Smooth muscle cell of the brain vasculature (primary cell): ENCODE results near the gene IL18.
"Not testable (repeated sequence)": the region's sequence is repeated elsewhere in the genome, so short reads cannot be mapped to it uniquely, and the experiment has no call there.

Experiments
- DNase-seq: peaks from one replicate; pipeline ENCODE4 v3.0.0-alpha.2; 2012; ENCODE audit warnings: low read depth, low spot score

Gene IL18

DNA sequence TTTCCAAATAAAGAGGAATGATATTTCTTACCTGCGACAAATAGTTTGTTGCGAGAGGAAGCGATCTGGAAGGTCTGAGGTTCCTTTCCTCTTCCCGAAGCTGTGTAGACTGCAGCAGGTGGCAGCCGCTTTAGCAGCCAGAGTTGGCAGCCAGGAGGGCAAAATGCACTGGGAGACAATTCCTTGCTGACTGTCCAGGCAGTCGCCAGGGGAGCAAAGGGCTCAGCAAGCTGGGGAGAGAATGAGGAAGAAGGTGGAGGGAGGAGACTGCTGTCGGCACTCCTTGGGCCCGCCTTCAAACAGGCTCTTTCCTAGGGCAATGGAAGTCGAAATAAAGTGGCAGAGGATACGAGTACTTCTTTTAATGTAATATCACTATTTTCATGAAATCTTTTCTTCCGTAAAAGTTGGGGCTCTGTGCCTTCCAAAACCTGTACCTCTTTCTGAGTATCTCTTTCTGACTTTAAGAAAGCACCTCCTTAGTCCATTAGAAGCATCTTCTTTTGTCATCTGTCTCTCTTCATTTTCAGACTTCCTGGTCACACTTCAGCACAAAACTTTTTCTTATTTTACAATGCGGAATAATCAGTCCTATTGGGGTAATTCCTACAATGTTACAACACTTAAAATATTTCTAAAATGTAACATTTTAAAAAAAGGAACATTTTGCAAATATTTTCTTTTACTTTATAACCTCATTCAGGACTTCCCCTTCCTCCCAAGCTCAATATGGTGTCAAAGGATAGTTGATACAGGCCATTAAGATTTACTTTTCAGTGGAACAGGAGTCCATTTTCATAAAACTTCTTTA is at the start of gene IL18:
IL18 (minus strand) TSS at position 220 of the 811 bp plus-strand sequence. CDS start 9,041 bp downstream, outside the sequence.
- DNase-seq = no peak

DNA sequence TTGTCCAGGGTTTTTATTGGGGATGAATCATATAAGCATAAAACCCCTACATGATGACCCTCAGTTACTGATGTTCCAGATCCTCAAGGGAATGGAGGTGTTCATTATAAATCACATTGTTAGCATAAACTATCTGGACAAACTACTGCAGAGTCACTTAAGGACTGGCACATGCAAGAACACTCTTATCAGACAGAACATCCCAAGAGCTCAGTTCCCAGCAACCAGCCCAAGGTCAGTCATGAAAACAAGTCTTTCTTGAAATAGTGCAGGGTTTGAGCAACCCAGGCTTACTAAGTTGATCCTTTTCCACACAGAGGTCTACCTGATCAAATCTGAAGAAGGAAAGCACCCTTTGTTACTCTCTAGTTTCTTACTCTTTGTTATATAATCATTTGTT is 48.8 kb upstream of the IL18 start:
- no peak for DNase-seq

DNA sequence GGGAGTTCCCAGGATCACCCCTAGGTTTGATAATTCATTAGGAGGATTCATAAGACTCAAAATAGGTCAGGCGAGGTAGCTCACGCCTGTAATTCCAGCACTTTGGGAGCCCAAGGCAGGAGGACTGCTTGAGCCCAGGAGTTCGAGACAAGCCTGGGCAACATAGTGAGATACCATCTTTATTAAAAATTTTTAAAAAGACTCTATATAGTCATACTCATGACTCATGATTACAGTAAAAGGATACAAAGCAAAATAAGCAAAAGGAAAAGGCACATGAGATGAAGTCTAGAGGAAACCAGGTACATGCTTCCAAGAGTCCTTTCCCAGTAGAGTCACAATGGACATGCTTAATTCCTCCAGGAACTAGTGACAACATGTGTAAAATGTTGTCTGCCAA is 48.4 kb upstream of the IL18 start:
- no peak for DNase-seq

DNA sequence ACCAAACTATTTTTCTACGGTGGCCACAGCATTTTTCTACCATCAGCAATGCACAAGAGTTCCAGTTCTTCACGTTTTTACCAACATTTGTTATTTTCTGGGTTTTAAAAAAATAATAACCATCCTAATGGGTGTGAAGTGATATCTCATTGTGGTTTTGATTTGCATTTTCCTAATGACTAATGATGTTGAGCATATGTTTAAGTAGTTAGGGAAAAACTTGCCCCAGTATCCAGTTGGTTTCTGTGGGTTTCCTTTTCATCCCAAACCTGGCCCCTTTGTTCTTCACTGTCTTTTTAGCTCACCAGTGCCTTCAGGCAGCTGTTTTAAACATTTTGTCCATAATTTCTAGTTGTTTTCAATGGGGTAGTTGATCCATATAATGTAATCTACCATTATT is 47.6 kb upstream of the IL18 start:
- no peak for DNase-seq

DNA sequence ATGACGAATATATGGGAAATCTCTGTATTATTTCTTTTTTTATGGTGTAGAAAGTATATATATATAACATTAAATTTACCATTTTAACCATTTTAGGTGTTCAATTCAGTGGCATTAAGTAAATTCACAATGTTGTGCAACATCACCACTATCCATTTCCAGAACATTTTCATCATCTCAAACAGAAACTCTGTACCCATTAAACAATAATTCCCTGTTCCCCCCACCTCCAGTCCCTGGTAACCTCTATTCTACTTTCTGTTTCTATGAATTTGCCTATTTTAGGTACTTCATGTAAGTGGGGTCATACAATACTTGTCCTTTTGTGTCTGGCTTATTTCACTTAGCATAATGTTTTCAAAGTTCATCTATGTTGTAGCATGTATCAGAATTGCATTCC is 47.0 kb upstream of the IL18 start:
- no peak for DNase-seq

DNA sequence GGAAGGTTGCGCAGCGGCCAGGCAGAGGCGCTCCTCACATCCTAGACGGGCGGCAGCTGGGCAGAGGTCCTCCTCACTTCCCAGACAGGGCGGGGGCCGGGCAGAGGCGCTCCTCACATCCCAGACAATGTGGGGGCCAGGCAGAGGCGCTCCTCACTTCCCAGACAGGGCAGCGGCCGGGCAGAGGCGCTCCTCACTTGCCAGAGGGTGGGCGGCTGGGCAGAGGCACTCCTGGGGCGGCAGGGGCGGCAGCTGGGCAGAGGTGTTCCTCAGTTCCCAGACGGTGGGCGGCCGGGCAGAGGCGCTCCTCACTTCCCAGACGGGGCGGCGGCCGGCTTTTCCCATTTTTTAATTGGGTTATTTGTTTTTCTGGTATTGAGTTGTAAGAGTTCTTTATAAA is 42.2 kb upstream of the IL18 start:
- no peak for DNase-seq

DNA sequence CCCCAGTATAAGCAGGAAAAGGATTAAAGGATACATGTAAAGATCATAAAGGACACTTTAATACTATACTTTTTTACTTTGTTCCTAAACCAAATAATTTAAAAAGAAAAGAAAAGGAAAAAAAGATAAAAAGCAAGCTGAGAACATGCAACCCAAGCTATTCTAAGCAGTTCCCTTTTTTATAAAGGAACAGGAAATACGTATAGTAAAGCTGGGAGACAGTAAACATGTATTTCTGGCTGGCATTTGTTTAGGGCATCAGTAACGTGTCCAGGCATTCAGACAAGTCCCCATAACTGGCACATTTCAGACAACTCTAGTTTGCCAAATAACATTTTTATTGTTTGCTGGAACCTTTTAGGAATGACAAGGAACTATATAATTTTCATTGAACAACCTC is 36.4 kb upstream of the IL18 start:
- no peak for DNase-seq

DNA sequence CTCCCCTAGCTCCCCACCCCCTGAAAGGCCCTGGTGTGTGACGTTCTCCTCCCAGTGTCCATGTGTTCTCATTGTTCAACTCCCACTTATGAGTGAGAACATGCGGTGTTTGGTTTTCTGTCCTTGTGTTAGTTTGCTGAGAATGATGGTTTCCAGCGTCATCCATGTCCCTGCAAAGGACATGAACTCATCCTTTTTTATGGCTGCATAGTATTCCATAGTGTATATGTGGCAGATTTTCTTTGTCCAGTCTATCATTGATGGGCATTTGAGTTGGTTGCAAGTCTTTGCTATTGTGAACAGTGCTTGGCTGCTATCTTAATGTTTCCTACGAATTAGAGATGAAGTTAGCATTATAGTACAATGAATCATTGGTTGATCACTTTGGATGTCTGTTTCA is 35.2 kb upstream of the IL18 start:
- DNase-seq = not testable (repeated sequence)

DNA sequence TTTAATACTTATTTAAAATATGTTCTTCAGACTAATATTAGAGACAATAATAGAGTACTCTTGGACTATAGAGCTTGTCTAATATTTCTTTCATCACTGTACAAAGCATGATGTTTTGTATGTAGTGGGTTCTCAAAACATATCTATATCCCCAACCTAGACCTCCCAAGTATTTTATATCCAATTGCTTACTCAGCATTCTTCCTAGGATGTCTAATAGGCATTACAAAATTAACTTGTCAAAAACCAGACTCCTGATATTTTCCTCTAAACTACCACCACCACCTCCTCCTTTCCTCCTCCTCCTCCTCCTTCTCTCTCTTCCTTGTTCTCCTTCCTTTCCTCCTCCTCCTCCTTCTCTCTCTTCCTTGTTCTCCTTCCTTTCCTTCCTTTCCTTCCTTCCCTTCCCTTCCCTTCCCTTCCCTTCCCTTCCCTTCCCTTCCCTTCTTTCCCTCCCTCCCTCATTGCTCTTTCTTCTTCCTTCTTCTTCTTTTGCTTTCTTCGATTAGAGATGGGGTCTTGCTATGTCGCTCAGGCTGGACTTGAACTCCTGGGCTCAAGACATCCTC is 32.7 kb upstream of the IL18 start:
- no peak for DNase-seq

DNA sequence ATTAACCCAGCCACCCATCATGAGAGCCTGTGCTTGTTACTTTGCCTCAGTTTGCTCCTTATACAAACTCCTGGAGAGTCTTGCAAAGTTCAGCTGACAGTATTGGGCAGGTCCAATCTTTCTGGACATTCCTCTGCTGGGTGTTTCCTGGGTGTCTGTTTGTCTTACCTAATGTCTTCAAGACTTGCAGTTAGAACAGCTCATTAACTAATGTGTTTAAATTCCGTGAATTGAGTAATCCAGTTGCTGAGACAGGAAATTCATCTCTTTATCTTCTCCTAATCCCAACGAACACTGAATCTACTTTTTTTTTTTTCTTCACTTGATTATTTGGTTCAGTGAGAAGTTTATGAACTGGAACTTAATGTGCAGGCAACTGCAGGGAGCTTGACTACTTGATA is 32.1 kb upstream of the IL18 start:
- DNase-seq = no peak

DNA sequence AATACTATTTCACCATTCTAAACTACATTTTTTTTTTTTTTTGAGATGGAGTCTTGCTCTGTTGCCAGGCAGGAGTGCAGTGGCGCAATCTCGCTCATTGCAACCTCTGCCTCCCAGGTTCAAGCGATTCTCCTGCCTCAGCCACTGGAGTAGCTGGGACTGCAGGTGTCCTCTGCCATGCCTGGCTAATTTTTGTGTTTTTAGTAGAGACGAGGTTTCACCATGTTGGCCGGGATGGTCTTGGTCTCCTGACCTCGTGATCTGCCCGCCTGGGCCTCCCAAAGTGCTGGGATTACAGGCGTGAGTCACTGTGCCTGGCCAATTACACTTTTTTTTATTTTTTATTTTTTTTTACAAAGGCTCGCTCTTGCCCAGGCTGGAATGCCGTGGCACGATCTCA is 31.2 kb upstream of the IL18 start:
- not testable (repeated sequence) for DNase-seq

DNA sequence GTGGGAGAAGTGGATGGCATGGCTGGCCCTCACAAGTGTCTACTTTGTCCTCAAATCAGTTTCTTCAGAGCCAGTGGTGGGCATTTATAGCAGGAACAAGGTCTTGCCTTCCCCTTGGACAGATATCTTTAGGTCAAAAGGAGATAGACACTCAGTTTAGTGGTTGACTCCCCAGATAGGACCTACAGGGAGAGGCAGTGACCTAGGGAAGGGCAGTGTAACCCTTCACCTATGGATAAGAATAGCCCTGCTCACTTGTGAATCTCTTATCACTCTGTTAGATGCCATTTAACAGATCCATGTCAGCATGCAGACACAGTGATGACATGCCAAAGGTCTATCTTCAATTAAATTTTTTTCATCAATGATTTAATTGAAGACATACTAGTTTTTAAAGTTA is 22.4 kb upstream of the IL18 start:
- no peak for DNase-seq

DNA sequence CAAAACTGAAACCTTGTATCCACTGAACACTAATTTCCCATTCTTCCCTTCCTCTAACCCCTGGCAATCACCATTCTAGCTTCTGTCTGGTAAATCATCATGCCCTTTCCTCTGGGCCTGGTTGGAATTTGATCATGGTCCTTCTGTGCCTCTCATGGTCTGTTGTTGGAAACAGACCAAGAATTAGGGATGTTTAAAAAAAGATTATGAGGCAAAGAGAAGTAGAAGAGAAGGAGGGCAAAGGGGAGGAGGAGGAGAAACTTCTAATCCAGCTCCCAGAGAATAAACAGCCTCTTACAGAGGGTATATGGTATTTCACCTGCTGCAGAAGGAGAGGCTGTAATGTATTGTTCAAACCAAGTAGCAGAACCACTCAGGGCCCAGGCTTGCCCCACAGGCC is 22.0 kb upstream of the IL18 start:
- no peak for DNase-seq

DNA sequence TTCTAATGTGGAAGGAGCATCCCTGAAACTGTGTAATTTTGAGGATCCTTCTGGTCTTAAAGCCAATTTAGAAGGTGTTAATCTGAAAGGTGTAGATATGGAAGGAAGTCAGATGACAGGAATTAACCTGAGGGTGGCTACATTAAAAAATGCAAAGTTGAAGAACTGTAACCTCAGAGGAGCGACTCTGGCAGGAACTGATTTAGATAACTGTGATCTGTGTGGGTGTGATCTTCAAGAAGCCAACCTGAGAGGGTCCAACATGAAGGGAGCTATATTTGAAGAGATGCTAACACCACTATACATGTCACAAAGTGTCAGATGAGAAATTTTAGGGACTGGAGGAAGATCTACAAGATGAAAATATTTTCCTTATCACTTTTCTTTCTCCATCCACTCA is 19.0 kb upstream of the IL18 start:
- DNase-seq = no peak

DNA sequence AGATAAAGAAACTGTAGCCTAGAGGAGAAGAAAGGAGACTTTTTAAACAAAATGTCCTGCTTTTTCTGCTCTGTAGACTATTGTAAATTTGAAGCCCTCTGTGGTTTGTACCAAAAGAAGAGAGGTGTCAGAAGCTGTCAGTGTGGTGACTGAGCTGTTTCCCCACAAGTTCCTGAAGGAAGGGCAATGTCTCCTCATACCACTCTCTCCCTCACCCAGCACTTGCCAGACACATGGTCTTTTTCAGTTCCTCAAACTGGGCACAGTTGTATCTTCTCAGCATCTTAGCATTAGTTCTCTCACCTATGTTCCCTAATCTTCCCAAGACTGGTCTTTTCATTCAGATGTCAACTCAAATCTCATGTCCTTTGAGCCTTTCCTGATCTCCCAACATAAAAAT is 15.7 kb upstream of the IL18 start:
- DNase-seq = no peak

DNA sequence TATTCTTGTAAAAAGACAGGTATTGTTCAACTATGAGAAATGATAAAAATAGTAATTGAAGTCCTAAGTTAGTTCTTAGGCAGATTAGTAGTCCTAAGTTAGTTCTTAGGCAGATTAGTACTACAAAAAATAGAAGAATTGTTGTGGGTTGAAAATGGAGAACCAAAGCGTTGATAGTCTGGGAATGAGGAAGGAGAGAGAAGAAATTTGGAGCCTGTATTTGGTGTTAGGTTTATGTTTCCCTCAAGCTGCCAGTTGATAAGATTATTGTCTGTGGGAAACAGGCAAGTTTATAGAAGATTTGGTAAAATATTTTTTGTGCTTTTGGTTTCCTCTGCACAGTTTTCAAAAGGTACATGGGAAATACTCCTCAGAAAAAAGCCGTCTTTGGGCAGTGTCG is 15.0 kb upstream of the IL18 start:
- no peak for DNase-seq

DNA sequence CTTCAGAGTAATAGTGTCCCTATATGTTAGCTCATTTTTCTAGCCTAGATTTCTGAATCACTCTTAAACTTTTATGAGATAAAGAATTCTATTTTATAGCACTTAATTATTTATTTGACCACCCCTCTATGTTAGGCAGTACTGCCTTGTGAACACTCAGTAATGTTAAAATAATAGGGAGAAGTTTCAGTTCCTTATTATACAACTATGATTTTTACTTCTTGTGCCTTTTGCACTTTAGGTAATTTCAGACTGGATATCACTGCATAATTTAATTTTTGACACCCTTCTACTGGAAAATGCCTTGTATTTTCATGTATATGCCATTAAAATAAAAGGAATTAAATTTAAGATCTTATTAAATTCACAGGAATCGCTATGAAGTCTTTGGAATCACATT is 14.5 kb upstream of the IL18 start:
- DNase-seq = no peak

DNA sequence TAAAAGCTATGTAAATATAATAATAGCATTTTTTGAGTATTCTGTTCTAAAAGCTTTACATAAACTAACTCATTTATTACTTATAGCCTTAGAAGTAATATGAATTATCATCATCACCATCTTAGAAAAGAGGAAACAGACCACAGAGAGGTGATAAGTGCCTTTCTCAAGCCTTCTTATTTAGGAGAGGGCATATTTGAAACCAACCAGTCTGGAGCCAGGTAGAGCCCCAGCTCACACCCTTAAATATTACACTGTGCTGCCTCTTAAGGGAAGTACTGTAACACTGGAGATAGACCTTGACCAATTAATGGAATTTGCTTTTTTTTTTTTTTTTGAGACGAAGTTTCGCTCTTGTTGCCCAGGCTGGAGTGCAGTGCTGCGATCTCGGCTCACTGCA is 13.7 kb upstream of the IL18 start:
- DNase-seq = no peak

DNA sequence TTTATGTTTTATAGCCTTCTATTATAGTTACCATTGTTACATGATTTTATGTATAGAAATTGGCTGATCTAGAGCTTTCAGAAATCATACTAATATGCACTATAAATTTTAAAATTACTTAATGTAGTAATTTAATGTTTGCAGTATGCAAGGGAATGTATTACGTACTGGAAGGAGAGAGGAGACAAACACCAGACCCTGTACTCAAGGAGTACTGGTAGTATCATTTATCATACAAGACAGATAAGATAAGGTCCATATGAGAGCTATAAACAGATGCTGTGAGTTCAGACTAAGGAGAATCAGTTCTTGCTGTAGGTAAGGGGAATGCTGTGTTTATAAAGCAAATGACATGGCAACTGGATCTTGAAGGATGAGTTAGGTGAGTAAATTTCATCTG is 12.2 kb upstream of the IL18 start:
- DNase-seq = no peak

DNA sequence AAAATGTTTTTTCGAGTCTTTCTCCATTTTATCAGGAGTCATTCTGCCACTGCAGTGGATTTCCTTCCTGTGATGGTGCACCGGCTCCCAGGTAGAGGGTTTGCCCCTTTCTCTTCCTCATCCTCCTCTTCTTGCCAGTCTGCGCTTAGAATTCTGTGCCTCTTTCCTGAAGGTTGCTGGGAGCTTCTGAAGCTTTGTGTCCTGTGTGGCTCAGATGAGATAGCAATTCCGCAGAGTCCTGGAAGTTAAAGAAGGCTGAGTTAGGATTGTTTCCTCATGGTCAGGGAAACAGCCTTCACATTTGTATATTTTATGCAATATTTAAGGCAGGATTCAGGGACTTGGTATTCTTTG is 11.7 kb upstream of the IL18 start:
- DNase-seq = no peak

DNA sequence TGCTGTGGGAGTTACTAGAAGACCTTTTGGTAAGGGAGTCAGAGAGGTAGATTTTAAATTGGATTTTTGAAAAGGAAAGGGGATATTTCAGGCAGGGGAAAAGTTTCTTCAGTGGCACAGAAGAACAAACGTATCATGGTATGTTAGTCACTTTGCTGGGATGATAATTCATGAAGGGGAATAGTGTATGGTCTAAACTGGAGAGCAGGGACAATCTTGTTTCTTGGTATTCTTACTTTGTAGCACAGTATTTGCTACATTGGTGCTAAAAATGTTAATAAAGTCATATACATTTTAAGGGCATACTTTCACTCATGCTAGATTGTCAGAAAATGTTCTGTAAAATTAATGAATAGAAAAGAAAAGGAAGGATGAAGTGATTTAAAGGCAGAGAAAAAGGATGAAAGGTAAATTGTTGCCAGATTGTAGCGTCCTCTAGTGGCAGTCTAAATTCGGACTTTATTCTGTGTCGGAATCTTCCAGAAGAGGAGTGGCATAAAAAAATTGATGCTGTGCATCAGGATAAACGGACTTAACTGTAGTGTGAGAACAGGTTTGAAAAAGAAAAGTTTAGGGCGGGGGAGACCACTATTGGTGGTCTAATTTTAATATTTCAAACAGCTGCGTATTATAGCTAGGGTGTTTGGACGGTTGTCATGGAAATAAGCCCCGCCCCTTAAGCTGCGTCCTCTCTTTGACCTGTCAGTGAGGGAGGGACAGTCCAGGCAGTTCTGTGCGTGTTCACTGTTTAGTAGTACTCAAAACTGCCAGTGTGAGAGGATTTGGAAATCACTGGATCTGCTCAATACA is 11.1 kb upstream of the IL18 start, which contains the start of gene BCO2:
BCO2 (plus strand) TSS at position 724 of the 810 bp plus-strand sequence. CDS start 90 bp downstream, outside the sequence.
- DNase-seq = peak; percentile 21

DNA sequence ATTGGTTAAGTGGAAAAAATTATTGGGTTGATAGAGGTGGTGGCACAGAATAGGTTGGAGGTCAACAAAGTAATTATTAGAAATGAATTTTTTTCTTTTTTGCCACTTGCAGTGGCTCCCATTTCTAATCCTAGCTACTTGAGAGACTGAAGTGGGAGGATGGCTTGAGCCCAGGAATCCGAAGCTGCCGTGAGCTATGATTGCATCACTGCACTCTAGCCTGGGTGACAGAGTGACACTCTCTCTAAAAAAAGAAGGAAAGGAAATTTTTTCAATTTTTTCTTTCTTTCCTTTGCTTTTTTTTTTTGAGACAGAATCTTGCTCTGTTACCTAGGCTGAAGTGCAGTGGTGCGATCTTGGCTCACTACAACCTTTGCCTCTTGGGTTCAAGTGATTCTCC is 9.3 kb upstream of the IL18 start:
- DNase-seq = no peak
